HG03342 (cell line): ENCODE results near the gene RIPPLY1.
"Not testable (repeated sequence)": the region's sequence is repeated elsewhere in the genome, so short reads cannot be mapped to it uniquely, and the experiment has no call there.

ENCODE experiments used
- ATAC-seq: cut with Tn5 transposase; IDR thresholded peaks from one replicate; pipeline ENCODE4 v1.9.1; 2021; ENCODE audit warnings: mild to moderate bottlenecking, moderate library complexity; ENCODE audit not compliant: unreplicated experiment

The RIPPLY1 gene

GRCh38 chrX:106912864-106913263 is 9.7 kb upstream of the RIPPLY1 start:
- ATAC-seq = no peak

GRCh38 chrX:106906361-106906760 is 3.2 kb upstream of the RIPPLY1 start:
- no peak for ATAC-seq

- no peak for ATAC-seq
Observed at GRCh38 chrX:106905064-106905708, 2.0 kb upstream of the RIPPLY1 start.

GRCh38 chrX:106903856-106904528 is 851 bp upstream of the RIPPLY1 start:
- ATAC-seq = no peak

- no peak for ATAC-seq
Observed at GRCh38 chrX:106902684-106903083, 457 bp downstream of the RIPPLY1 start.

- no peak for ATAC-seq
Observed at GRCh38 chrX:106901781-106902219, 1.3 kb downstream of the RIPPLY1 start.

GRCh38 chrX:106901341-106901740 is 1.8 kb downstream of the RIPPLY1 start:
- no peak for ATAC-seq

- no peak for ATAC-seq
Observed at GRCh38 chrX:106899841-106900240, 3.3 kb downstream of the RIPPLY1 start.

- no peak for ATAC-seq
Observed at GRCh38 chrX:106899276-106899675, 3.9 kb downstream of the RIPPLY1 start.

- peak; percentile 77 for ATAC-seq
Observed at GRCh38 chrX:106898462-106898861, 4.7 kb downstream of the RIPPLY1 start.

- ATAC-seq = no peak
Observed at GRCh38 chrX:106897259-106897658, 5.9 kb downstream of the RIPPLY1 start.

- ATAC-seq = no peak
Observed at GRCh38 chrX:106894978-106895452, 8.1 kb downstream of the RIPPLY1 start.

- peak; percentile 76 for ATAC-seq
Observed at GRCh38 chrX:106894392-106894909, 8.7 kb downstream of the RIPPLY1 start.

GRCh38 chrX:106891762-106892460 is 11.2 kb downstream of the RIPPLY1 start:
- ATAC-seq = no peak

- ATAC-seq = no peak
Observed at GRCh38 chrX:106889468-106889867, 13.7 kb downstream of the RIPPLY1 start.

GRCh38 chrX:106875151-106875550 is 28.0 kb downstream of the RIPPLY1 start:
- ATAC-seq = no peak

- ATAC-seq = no peak
Observed at GRCh38 chrX:106874075-106874474, 29.1 kb downstream of the RIPPLY1 start.

GRCh38 chrX:106872796-106873195 is 30.3 kb downstream of the RIPPLY1 start:
- ATAC-seq = not testable (repeated sequence)

- no peak for ATAC-seq
Observed at GRCh38 chrX:106863697-106864096, 39.4 kb downstream of the RIPPLY1 start.

- ATAC-seq = peak; percentile 89
Observed at GRCh38 chrX:106862972-106863688, 40.0 kb downstream of the RIPPLY1 start.
